ENCODE data around the gene ANXA10.

DNA sequence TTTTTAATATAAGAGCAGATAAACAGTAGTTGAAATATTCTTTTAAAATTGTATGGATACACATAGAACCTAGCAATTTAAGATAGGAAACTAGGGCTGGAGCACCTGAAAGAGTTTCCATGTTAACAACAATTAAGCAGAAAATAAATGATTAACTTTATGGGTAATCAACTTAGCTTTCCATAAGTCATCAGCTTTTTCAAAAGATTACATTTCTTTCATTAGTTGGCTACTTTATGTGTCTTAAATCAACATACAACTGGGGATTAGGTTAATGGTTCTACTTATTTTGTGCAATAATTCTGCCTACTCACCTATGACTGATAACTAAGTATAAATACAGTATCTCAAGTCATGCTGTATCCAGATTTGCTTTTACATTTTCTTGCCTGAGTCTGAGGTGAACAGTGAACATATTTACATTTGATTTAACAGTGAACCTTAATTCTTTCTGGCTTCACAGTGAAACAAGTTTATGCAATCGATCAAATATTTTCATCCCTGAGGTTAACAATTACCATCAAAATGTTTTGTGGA, at the start of gene ANXA10:
- no peak for TF ChIP-seq POLR2AphosphoS5 (IDR thresholded peaks at IDR 0.05; ENCODE audit: low read depth, low read length)
- TF ChIP-seq, protein P1, sequence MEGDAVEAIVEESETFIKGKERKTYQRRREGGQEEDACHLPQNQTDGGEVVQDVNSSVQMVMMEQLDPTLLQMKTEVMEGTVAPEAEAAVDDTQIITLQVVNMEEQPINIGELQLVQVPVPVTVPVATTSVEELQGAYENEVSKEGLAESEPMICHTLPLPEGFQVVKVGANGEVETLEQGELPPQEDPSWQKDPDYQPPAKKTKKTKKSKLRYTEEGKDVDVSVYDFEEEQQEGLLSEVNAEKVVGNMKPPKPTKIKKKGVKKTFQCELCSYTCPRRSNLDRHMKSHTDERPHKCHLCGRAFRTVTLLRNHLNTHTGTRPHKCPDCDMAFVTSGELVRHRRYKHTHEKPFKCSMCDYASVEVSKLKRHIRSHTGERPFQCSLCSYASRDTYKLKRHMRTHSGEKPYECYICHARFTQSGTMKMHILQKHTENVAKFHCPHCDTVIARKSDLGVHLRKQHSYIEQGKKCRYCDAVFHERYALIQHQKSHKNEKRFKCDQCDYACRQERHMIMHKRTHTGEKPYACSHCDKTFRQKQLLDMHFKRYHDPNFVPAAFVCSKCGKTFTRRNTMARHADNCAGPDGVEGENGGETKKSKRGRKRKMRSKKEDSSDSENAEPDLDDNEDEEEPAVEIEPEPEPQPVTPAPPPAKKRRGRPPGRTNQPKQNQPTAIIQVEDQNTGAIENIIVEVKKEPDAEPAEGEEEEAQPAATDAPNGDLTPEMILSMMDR (IDR thresholded peaks at IDR 0.05) = no peak
- TF ChIP-seq JUND (IDR thresholded peaks at IDR 0.05) = no peak
- TF ChIP-seq RFX5 (IDR thresholded peaks at IDR 0.05; ENCODE audit: low read length) = no peak
- TF ChIP-seq FOXM1 (IDR thresholded peaks at IDR 0.05; ENCODE audit: low read depth) = no peak
